Measurements from ENCODE around the gene ILK.
A peak's percentile ranks its signal among the peaks of the same experiment; 100 is the strongest.

The ILK gene

DNA sequence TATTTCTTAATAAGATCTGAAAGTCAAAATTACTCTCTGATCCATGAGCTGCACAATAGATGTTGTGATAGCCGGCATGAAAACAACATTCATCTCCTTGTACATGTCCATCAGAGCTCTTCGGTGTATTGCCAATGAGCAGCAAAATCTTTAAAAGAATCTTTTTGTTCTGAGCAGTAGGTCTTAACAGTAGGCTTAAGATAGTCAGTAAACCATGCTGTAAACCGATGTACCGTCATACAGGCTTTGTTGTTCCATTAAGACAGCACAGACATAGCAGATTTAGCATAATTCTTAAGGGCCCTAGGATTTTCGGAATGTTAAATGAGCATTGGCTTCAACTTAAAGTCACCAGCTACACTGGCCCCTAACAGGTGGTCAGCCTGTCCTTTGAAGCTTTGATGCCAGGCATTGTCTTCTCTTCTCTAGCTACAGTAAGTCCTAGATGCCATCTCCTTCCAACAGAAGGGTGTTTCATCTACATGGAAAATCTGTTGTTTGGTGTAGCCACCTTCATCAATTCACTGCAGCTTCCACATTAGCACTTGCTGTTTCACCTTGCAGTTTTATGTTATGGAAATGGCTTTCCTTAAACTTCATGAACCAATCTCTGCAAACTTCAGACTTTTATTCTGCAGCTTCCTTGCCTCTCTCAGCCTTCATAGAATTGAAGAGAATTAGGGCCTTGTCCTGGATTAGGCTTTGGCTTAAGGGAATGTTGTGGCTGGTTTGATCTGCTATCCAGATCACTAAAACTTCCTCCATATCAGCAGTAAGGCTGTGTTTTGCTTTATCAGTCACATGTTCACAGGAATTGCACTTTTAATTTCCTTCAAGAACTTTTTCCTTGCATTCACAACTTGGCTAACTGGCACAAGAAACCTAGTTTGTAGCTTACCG lies 28.5 kb upstream of the ILK start:
- DNase-seq (ENCODE audit: low read depth), result no peak

DNA sequence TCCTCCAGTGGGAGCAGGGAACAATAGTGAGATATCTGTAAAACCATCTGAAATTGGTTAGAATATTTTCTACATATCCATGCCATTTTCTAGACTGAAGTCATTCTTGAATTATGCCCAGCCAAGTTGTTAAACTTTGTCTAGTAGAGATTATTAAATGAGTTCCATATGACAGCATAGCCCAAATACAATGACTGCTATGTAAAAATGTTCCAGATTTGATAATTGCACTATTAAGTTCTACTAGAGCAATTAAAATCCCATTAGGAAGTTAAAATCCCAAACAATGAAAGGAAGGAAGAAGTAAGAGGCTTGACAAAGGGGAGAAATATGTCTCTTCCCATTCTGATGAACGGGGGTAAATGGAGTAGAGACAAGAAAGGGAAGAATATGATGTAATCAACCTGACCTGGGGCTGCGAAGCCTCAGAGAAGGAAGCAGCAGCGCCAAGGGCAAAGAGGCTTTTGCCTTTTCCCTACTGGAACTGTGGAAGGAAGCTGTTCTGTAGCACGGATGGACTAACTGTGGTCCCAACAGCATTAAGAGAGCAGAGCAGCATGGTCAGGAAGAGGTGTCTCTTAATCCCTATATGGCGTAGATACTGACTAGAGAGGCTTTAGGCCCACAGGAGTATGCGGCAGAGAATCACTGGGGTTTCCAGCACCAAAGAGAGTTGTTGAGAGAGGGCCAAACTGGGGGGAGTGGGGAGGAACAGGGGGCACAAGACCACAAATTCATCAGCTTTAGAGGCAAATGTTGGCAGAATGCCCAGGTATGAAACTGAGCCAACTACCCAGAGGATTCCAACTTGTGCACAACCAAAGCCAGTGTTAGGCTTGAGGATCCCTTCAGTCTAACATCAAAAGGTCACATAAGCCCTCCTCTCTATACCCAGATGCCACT lies 26.9 kb upstream of the ILK start:
- DNase-seq (ENCODE audit: low read depth), result no peak

DNA sequence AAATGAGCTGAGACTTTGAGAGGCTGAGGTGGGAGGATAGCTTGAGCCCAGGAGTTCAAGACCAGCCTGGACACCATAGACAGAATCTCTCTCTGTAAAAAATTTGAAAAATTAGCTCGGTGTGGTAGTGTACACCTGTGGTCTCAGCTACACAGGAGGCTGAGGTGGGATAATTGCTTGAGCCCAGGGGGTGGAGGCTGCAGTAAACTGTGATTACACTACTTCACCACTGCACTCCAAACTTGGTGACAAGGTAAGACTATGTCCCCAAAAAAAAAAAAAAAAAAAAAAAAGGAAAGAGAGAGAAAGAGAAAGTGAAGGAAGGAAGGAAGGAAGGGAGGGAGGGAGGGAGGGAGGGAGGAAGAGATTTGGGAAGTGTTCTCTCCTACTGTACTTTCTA lies 25.4 kb upstream of the ILK start:
- no peak for DNase-seq (ENCODE audit: low read depth)

GRCh38 chr11:6579681-6580080 lies 23.9 kb upstream of the ILK start:
- no peak for DNase-seq (ENCODE audit: low read depth)

GRCh38 chr11:6583584-6583983 lies 20.0 kb upstream of the ILK start:
- no peak for DNase-seq (ENCODE audit: low read depth)

DNA sequence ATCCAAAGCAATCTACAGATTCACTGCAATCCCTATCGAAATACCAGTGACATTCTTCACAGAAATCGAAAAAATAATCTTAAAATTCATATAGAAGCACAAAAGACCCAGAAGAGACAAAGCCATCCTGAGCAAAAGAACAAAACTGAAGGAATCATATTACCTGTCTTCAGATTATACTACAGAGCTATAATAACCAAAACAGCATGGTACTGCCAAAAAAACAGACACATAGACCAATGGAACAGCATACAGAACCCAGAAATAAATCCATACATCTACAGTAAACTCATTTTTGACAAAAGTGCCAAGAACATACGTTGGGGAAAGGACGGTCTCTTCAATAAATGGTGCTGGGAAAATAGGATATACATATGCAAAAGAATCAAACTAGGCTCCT lies 19.0 kb upstream of the ILK start:
- DNase-seq (ENCODE audit: low read depth), result no peak

- DNase-seq (ENCODE audit: low read depth), result no peak
Observed at GRCh38 chr11:6586434-6587359, 16.9 kb upstream of the ILK start.

DNA sequence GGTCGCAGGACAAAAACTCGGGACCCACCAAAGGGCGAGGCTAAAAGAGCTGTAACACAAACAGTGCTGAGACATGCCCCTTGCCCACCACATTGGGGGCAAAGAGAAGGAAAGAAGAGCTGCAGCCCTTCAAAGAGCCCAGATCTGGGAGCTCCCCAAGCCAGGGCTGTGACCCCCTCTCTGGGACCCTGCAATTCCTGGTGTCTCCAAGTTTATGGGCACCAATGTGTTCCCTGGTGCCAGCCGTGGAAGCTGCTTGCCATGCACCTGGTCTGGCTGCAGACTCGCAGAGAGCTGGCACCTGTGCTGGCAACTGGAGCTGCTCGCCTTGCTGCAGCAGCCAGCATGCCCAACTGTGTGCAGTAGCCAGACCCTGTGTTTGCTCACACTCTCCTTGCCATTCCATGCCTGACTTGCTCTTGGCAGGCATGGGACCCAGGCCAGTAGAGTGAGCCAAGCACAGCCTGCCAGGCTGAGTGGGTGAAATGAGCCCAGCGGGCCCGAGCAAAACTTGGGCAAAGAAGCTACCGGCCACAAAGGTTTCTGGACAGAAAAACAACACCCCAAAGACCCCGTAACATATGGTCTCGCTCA lies 16.1 kb upstream of the ILK start:
- DNase-seq (ENCODE audit: low read depth), result no peak

GRCh38 chr11:6588018-6588417 lies 15.6 kb upstream of the ILK start:
- DNase-seq (ENCODE audit: low read depth), result no peak

DNA sequence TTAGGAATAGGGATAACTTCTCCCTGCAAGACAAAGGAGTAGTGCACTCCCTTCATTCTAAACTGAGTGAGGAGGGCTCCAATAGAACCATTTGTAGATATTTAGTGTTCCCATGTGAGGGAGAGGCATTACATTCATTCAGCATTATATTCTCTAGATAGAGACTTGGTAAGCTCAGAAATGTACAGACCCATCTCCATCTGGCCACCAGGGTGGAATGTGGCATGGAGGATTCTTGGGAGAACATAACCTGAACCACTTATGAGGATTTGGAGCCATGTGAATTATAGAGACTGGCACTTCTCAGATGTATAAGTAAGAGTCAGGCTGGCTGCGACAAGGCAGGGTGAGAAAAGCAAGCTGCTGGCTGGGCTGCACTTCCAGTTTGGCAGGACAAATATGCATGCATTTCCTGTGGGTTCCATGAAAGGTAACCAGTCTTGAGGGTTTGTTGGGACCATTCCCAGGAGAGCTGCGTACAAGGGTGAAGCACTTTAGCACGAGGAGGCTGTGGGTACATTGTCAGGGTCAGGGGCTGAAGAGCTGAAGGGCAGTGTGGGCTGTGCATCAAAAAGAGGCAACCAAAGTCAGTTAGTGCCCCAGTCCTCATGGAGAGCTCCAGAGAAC lies 9.3 kb upstream of the ILK start:
- no peak for DNase-seq (ENCODE audit: low read depth)

GRCh38 chr11:6596239-6596877 lies 7.2 kb upstream of the ILK start:
- no peak for DNase-seq (ENCODE audit: low read depth)

DNA sequence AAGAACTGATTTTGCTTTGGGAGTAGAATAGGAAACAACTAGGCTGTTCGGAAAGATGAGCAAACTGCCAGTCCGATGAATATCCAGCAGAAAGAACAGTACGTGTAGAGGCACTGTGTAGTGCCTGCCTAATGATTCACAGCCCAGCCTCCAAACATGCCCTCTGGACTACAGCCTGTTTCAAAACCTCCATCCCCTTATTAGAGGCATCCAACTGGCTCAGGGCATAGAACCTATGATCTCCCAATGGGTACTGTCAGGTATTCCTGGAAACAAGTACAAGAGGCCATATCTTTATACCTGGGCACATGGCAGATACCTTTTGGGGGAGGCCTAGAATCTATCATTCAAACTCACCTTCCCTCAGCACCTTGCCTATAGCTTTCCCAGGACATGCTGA lies 5.0 kb upstream of the ILK start:
- DNase-seq (ENCODE audit: low read depth), result no peak

GRCh38 chr11:6599449-6599848 lies 4.1 kb upstream of the ILK start:
- no peak for DNase-seq (ENCODE audit: low read depth)

GRCh38 chr11:6599881-6600390 lies 3.6 kb upstream of the ILK start:
- no peak for DNase-seq (ENCODE audit: low read depth)

GRCh38 chr11:6601041-6601461 lies 2.5 kb upstream of the ILK start:
- DNase-seq (ENCODE audit: low read depth), result no peak

GRCh38 chr11:6602096-6602940 lies 1.3 kb upstream of the ILK start:
- no peak for DNase-seq (ENCODE audit: low read depth)

- DNase-seq (ENCODE audit: low read depth), result peak; percentile 50
Observed at GRCh38 chr11:6604081-6604626, 580 bp downstream of the ILK start.

DNA sequence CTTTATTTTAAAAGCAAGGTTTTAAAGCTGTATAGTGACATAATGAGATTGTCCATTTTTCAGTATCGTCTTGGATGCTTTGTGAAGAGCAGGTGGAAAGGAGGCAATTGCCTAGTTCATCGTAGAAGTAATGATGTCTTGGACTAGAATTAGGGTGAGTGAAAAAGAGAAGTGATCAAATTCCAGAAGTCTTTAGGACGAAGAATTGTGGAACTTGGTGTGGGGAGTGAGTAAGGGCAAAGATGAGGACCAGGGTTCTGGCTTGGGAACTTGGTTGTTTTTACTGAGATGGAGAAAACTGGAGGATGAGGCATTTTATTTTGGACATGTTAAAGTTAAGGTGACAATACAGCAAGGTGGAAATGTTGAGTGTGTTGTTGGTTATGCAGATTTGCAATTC lies 1.2 kb downstream of the ILK start:
- DNase-seq (ENCODE audit: low read depth), result no peak

All from HS-27A (cell line).